Liver (tissue), 9 donors: ENCODE results near the gene DHRS11. TPM values are rescaled to one million over a fixed set of nuclear protein-coding genes. Genes with fewer than 3 reads are reported as not detected.

Source experiments
- DNase-seq: peaks from one replicate; pipeline ENCODE4 v3.0.0-alpha.2; 2017; ENCODE audit warnings: low spot score
- H3K27ac ChIP-seq, 2 donors: one replicate each; pipeline ENCODE4 v1.7.0; 2013; ENCODE audit warnings: inconsistent platforms in 2 of 2, low read length in 2 of 2, control low read depth in 1 of 2, low read depth in 1 of 2, mild to moderate bottlenecking in 1 of 2
- H3K27me3 ChIP-seq, 4 donors: one replicate each; pipeline versions ENCODE4 v1.6.1 to v1.7.0; 2013; ENCODE audit warnings: low read length in 3 of 4, inconsistent platforms in 1 of 4, mild to moderate bottlenecking in 1 of 4, moderate library complexity in 1 of 4; ENCODE audit not compliant: control insufficient read depth in 4 of 4, insufficient read depth in 4 of 4
- H3K36me3 ChIP-seq, 4 donors: one replicate each; pipeline versions ENCODE4 v1.6.1 to v1.7.0; 2013; ENCODE audit warnings: low read length in 3 of 4, mild to moderate bottlenecking in 3 of 4, low read depth in 1 of 4, moderate library complexity in 1 of 4; ENCODE audit not compliant: control insufficient read depth in 4 of 4, insufficient read depth in 3 of 4
- H3K4me1 ChIP-seq, 4 donors: one replicate each; pipeline versions ENCODE4 v1.6.1 to v1.7.0; 2013; ENCODE audit warnings: low read length in 3 of 4, mild to moderate bottlenecking in 3 of 4, moderate library complexity in 1 of 4; ENCODE audit not compliant: control insufficient read depth in 4 of 4, insufficient read depth in 4 of 4
- H3K4me3 ChIP-seq, 3 donors: one replicate each; pipeline versions ENCODE4 v1.6.1 to v1.7.0; 2013; ENCODE audit warnings: low read length in 3 of 3, control low read depth in 1 of 3, low read depth in 1 of 3, mild to moderate bottlenecking in 1 of 3
- H3K9ac ChIP-seq, 2 donors: one replicate each; pipeline ENCODE4 v1.7.0; 2013; ENCODE audit warnings: low read length in 2 of 2, mild to moderate bottlenecking in 2 of 2, moderate library complexity in 2 of 2, control low read depth in 1 of 2, low read depth in 1 of 2
- H3K9me3 ChIP-seq, 4 donors: one replicate each; pipeline versions ENCODE4 v1.6.1 to v1.7.0; 2013; ENCODE audit warnings: low read length in 3 of 4; ENCODE audit not compliant: control insufficient read depth in 4 of 4
- EGR1 ChIP-seq, 2 donors: IDR thresholded peaks; 2 replicates each; pipeline ENCODE4 v1.6.1; 2016 to 2018; ENCODE audit warnings: antibody characterized with exemption in 2 of 2, low read depth in 2 of 2
- FOXA1 ChIP-seq: IDR thresholded peaks from 2 replicates; pipeline ENCODE4 v1.6.1; 2016; ENCODE audit warnings: antibody characterized with exemption
- HNF4A ChIP-seq, 2 donors: conservative IDR thresholded peaks; 2 replicates each; pipeline ENCODE4 v1.6.1; 2016; ENCODE audit warnings: antibody characterized with exemption in 2 of 2, mild to moderate bottlenecking in 2 of 2
- HNF4G ChIP-seq: IDR thresholded peaks from 2 replicates; pipeline ENCODE4 v1.6.1; 2016; ENCODE audit warnings: antibody characterized with exemption
- JUND ChIP-seq, 2 donors: IDR thresholded peaks; 2 replicates each; pipeline ENCODE4 v1.6.1; 2016; ENCODE audit warnings: antibody characterized with exemption in 2 of 2
- NR2F2 ChIP-seq: IDR thresholded peaks from 2 replicates; pipeline ENCODE4 v1.6.1; 2016; ENCODE audit warnings: antibody characterized with exemption
- RAD21 ChIP-seq, 2 donors: IDR thresholded peaks; 2 replicates each; pipeline ENCODE4 v1.6.1; 2016; ENCODE audit warnings: antibody characterized with exemption in 2 of 2, mild to moderate bottlenecking in 2 of 2
- RXRA ChIP-seq, 2 donors: IDR thresholded peaks; 2 replicates each; pipeline ENCODE4 v1.6.1; 2017 to 2018; ENCODE audit warnings: antibody characterized with exemption in 2 of 2, mild to moderate bottlenecking in 1 of 2
- SP1 ChIP-seq: IDR thresholded peaks from 2 replicates; pipeline ENCODE4 v1.6.1; 2018; ENCODE audit warnings: antibody characterized with exemption, mild to moderate bottlenecking
- TAF1 ChIP-seq: conservative IDR thresholded peaks from 2 replicates; pipeline ENCODE4 v1.6.1; 2016; ENCODE audit warnings: antibody characterized with exemption, mild to moderate bottlenecking
- YY1 ChIP-seq: IDR thresholded peaks from 2 replicates; pipeline ENCODE4 v1.6.1; 2016; ENCODE audit warnings: antibody characterized with exemption, mild to moderate bottlenecking
- WGBS: extraction: QIAGEN DNeasy Blood & Tissue Kit; methylation state at CpG from one replicate; pipeline ENCODE4 v1.1.7; 2013; 5-methylcytosine and 5-hydroxymethylcytosine counted together
- polyA plus RNA-seq, 2 donors: library from polyadenylated mRNA; stranded (reverse) in 1 of 2; unstranded in 1 of 2; fragments of 200-250 nt in 1 of 2; fragments of >200 nt in 1 of 2; fragmentation: Nextera tagmentation in 1 of 2; extraction: Ambion mirVana in 1 of 2; gene quantifications; one replicate each; pipeline versions ENCODE4 v1.2.1 to v1.2.3, GENCODE V29; 2013 to 2015
- total RNA-seq, 2 donors: library from RNA; depleted of rRNA; stranded (reverse); fragments of >200 nt; gene quantifications; one replicate each; pipeline ENCODE4 v1.2.3, GENCODE V29; 2014
- TF ChIP-seq, protein P1 (sequence below): IDR thresholded peaks from 2 replicates; pipeline ENCODE4 v1.6.1; 2016; ENCODE audit warnings: antibody characterized with exemption
- TF ChIP-seq, protein P2 (sequence below): IDR thresholded peaks from 2 replicates; pipeline ENCODE4 v1.6.1; 2016; ENCODE audit warnings: antibody characterized with exemption
- TF ChIP-seq, protein P3 (sequence below): IDR thresholded peaks from 2 replicates; pipeline ENCODE4 v1.6.1; 2016; ENCODE audit warnings: antibody characterized with exemption
- TF ChIP-seq, protein P4 (sequence below): IDR thresholded peaks from 2 replicates; pipeline ENCODE4 v1.6.1; 2016; ENCODE audit warnings: antibody characterized with exemption, mild to moderate bottlenecking
- TF ChIP-seq, protein P5 (sequence below): fragments of 150-350 bp; IDR thresholded peaks from 2 replicates; pipeline ENCODE4 v1.5.1; 2017; ENCODE audit warnings: improper control_type of control experiment, low read depth, low read length; ENCODE audit not compliant: missing input control
- donor health status: healthy.
- donor health status: healthy.
- donor health status: healthy.
- donor health status: healthy.
- donor health status: healthy.

Gene DHRS11
- total and polyA plus RNA-seq, 4 donors: 4.2 to 8.0 (median 6.5) TPM

DNA sequence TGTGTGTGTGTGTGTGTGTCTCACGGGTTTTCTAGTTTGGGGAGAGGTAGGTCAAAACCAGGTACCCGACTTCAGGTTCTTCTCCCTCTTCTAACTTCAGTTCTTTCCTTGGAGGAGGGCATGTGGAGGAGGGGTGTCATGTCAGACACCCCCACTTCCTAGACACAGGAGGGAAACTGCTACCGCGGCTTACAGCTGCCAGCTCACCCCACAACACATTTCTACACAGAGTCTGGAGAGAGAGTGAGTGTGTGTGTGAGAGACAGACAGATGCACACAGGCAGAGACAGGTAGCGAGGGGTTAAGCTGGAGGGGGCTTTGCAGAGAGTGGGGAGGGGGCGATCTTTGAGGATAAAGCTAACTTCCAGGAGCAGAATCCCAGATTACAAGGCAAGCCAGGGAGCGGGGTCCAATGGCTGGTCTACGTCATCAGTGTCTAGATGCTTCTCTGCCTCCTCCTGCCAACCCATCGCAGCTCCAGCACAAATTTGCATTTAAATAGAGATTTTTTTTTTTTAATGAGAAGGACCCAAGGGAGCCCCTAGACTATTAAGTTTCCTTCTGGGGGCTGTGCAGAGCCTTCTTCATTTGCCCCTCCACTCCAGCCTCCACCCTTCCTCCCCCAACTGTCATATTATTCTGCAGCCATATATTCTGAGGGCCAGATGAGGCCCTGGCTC, 58.6 kb downstream of the DHRS11 start:
- DNase-seq: no peak
- Histone ChIP-seq H3K36me3 (no peaks in the 10 kb centered on the region), H3K9ac (no peak overlapping the region), H3K27ac (no peak overlapping the region), H3K27me3 (peaks cover 0 to 2% (median 0%) of the 10 kb centered on the region in 4 donors), H3K9me3 (no peaks in the 10 kb centered on the region), H3K4me3 (no peak overlapping the region), H3K4me1 (no peaks in the 10 kb centered on the region)
- TF ChIP-seq, protein P1, sequence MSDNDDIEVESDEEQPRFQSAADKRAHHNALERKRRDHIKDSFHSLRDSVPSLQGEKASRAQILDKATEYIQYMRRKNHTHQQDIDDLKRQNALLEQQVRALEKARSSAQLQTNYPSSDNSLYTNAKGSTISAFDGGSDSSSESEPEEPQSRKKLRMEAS: no peak
- TF ChIP-seq YY1 (no peak), TAF1 (no peak), JUND (IDR thresholded peaks at IDR 0.05) (no peak), RAD21 (IDR thresholded peaks at IDR 0.05) (no peak), SP1 (no peak), FOXA1 (no peak), EGR1 (IDR thresholded peaks at IDR 0.05; ENCODE audit: low read depth in 2 of 2) (no peak), NR2F2 (no peak), HNF4G (no peak), HNF4A (conservative IDR thresholded peaks at IDR 0.05) (no peak), RXRA (IDR thresholded peaks at IDR 0.05) (no peak)
- TF ChIP-seq, protein P2, sequence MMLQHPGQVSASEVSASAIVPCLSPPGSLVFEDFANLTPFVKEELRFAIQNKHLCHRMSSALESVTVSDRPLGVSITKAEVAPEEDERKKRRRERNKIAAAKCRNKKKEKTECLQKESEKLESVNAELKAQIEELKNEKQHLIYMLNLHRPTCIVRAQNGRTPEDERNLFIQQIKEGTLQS: no peak
- TF ChIP-seq, protein P3, sequence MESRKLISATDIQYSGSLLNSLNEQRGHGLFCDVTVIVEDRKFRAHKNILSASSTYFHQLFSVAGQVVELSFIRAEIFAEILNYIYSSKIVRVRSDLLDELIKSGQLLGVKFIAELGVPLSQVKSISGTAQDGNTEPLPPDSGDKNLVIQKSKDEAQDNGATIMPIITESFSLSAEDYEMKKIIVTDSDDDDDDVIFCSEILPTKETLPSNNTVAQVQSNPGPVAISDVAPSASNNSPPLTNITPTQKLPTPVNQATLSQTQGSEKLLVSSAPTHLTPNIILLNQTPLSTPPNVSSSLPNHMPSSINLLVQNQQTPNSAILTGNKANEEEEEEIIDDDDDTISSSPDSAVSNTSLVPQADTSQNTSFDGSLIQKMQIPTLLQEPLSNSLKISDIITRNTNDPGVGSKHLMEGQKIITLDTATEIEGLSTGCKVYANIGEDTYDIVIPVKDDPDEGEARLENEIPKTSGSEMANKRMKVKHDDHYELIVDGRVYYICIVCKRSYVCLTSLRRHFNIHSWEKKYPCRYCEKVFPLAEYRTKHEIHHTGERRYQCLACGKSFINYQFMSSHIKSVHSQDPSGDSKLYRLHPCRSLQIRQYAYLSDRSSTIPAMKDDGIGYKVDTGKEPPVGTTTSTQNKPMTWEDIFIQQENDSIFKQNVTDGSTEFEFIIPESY: no peak
- TF ChIP-seq, protein P4, sequence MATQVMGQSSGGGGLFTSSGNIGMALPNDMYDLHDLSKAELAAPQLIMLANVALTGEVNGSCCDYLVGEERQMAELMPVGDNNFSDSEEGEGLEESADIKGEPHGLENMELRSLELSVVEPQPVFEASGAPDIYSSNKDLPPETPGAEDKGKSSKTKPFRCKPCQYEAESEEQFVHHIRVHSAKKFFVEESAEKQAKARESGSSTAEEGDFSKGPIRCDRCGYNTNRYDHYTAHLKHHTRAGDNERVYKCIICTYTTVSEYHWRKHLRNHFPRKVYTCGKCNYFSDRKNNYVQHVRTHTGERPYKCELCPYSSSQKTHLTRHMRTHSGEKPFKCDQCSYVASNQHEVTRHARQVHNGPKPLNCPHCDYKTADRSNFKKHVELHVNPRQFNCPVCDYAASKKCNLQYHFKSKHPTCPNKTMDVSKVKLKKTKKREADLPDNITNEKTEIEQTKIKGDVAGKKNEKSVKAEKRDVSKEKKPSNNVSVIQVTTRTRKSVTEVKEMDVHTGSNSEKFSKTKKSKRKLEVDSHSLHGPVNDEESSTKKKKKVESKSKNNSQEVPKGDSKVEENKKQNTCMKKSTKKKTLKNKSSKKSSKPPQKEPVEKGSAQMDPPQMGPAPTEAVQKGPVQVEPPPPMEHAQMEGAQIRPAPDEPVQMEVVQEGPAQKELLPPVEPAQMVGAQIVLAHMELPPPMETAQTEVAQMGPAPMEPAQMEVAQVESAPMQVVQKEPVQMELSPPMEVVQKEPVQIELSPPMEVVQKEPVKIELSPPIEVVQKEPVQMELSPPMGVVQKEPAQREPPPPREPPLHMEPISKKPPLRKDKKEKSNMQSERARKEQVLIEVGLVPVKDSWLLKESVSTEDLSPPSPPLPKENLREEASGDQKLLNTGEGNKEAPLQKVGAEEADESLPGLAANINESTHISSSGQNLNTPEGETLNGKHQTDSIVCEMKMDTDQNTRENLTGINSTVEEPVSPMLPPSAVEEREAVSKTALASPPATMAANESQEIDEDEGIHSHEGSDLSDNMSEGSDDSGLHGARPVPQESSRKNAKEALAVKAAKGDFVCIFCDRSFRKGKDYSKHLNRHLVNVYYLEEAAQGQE: no peak
- TF ChIP-seq, protein P5, sequence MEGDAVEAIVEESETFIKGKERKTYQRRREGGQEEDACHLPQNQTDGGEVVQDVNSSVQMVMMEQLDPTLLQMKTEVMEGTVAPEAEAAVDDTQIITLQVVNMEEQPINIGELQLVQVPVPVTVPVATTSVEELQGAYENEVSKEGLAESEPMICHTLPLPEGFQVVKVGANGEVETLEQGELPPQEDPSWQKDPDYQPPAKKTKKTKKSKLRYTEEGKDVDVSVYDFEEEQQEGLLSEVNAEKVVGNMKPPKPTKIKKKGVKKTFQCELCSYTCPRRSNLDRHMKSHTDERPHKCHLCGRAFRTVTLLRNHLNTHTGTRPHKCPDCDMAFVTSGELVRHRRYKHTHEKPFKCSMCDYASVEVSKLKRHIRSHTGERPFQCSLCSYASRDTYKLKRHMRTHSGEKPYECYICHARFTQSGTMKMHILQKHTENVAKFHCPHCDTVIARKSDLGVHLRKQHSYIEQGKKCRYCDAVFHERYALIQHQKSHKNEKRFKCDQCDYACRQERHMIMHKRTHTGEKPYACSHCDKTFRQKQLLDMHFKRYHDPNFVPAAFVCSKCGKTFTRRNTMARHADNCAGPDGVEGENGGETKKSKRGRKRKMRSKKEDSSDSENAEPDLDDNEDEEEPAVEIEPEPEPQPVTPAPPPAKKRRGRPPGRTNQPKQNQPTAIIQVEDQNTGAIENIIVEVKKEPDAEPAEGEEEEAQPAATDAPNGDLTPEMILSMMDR: no peak
- WGBS: 56% methylated on average over 9 of the region's 9 CpGs

Other genes with a start within 250 kb of the DHRS11 start
- not detected for gene TBC1D3H, start 203.4 kb upstream of the DHRS11 start, total RNA-seq
- under 1 TPM in 1 of 2 donors, not detected in 1; 0.08 TPM for gene TBC1D3H, start 203.4 kb upstream of the DHRS11 start, polyA plus RNA-seq
- 10 to 100 TPM in 1 of 2 donors, 1 to 10 TPM in 1; 8.1 to 18.8 TPM for gene ZNHIT3, start 105.2 kb upstream of the DHRS11 start, total RNA-seq
- gene ZNHIT3, start 105.2 kb upstream of the DHRS11 start, polyA plus RNA-seq: 10 to 100 TPM; 19.4 to 24.2 TPM
- 10 to 100 TPM; 28.6 to 47.2 TPM for gene MYO19, start 57.0 kb upstream of the DHRS11 start, total RNA-seq
- 10 to 100 TPM in 1 of 2 donors, 1 to 10 TPM in 1; 8.7 to 13.0 TPM for gene MYO19, start 57.0 kb upstream of the DHRS11 start, polyA plus RNA-seq
- 1 to 10 TPM; 6.2 to 9.6 TPM for gene PIGW, start 56.9 kb upstream of the DHRS11 start, total RNA-seq
- 1 to 10 TPM; 3.2 to 6.0 TPM for gene PIGW, start 56.9 kb upstream of the DHRS11 start, polyA plus RNA-seq
- gene GGNBP2, start 47.0 kb upstream of the DHRS11 start, total RNA-seq: 10 to 100 TPM; 43.6 to 48.6 TPM
- gene GGNBP2, start 47.0 kb upstream of the DHRS11 start, polyA plus RNA-seq: 10 to 100 TPM; 19.6 to 25.1 TPM
- gene MRM1, start 9.7 kb downstream of the DHRS11 start, total RNA-seq: 1 to 10 TPM; 4.7 to 5.9 TPM
- 1 to 10 TPM; 3.2 to 5.7 TPM for gene MRM1, start 9.7 kb downstream of the DHRS11 start, polyA plus RNA-seq